ENCODE data around the gene IRF2BP2.

Gene IRF2BP2

GRCh38 chr1:234611847-234612351, 1.9 kb upstream of the IRF2BP2 start:
- no peak for DNase-seq

GRCh38 chr1:234611225-234611846, 1.4 kb upstream of the IRF2BP2 start:
- no peak for DNase-seq

- peak; percentile 52 for DNase-seq
These were observed 767 bp upstream of the IRF2BP2 start for GRCh38 chr1:234610666-234611224.

- no peak for DNase-seq
These were observed 311 bp downstream of the IRF2BP2 start for GRCh38 chr1:234609691-234610042.

GRCh38 chr1:234608911-234609690, 877 bp downstream of the IRF2BP2 start:
- no peak for DNase-seq

- DNase-seq, result no peak
These were observed 1.7 kb downstream of the IRF2BP2 start for GRCh38 chr1:234608025-234608910.

- DNase-seq, result no peak
These were observed 2.6 kb downstream of the IRF2BP2 start for GRCh38 chr1:234607109-234608024.

- DNase-seq, result no peak
These were observed 3.2 kb downstream of the IRF2BP2 start for GRCh38 chr1:234606784-234607108.

GRCh38 chr1:234605983-234606783, 3.8 kb downstream of the IRF2BP2 start:
- DNase-seq, result no peak

GRCh38 chr1:234605399-234605982, 4.5 kb downstream of the IRF2BP2 start:
- DNase-seq, result no peak

- no peak for DNase-seq
These were observed 5.2 kb downstream of the IRF2BP2 start for GRCh38 chr1:234604495-234605398.

- DNase-seq, result no peak
These were observed 6.5 kb downstream of the IRF2BP2 start for GRCh38 chr1:234603221-234604204.

- no peak for DNase-seq
These were observed 7.4 kb downstream of the IRF2BP2 start for GRCh38 chr1:234602334-234603220.

- no peak for DNase-seq
These were observed 8.5 kb downstream of the IRF2BP2 start for GRCh38 chr1:234601301-234602017.

GRCh38 chr1:234600418-234601281, 9.3 kb downstream of the IRF2BP2 start:
- DNase-seq, result no peak
